Peyer's patch (tissue), 4 donors: ENCODE results near the gene ODAD4.

Source experiments
- CTCF ChIP-seq, 6 experiments: fragments of 450-650 bp in 4 of 6; fragments of 200-600 bp in 2 of 6; sonication (generic) in 1 of 6; IDR thresholded peaks; one replicate each; pipeline ENCODE4 v1.5.1; 2017 to 2019; ENCODE audit warnings: antibody characterized with exemption in 6 of 6, mild to moderate bottlenecking in 3 of 6, moderate library complexity in 1 of 6
- POLR2A ChIP-seq, 2 donors: fragments of 450-650 bp; IDR thresholded peaks; one replicate each; pipeline ENCODE4 v1.5.1; 2017; ENCODE audit warnings: antibody characterized with exemption in 2 of 2, mild to moderate bottlenecking in 2 of 2, moderate library complexity in 2 of 2

- TF ChIP-seq CTCF (IDR thresholded peaks at IDR 0.05) (peak in 2 of 6 experiments; percentile 13 to 15), POLR2A (IDR thresholded peaks at IDR 0.05) (peak; percentile 86 to 92)
These were observed 11.9 kb upstream of the ODAD4 start, which contains the start of gene ACLY for GRCh38 chr17:41918314-41919164.
